GM18499 (cell line): ENCODE measurements around the gene PHB1.

ENCODE experiments used
- ATAC-seq: cut with Tn5 transposase; IDR thresholded peaks from one replicate; pipeline ENCODE4 v1.9.1; 2021; ENCODE audit warnings: moderate number of reproducible peaks; ENCODE audit not compliant: insufficient read depth, unreplicated experiment

PHB1 gene

DNA sequence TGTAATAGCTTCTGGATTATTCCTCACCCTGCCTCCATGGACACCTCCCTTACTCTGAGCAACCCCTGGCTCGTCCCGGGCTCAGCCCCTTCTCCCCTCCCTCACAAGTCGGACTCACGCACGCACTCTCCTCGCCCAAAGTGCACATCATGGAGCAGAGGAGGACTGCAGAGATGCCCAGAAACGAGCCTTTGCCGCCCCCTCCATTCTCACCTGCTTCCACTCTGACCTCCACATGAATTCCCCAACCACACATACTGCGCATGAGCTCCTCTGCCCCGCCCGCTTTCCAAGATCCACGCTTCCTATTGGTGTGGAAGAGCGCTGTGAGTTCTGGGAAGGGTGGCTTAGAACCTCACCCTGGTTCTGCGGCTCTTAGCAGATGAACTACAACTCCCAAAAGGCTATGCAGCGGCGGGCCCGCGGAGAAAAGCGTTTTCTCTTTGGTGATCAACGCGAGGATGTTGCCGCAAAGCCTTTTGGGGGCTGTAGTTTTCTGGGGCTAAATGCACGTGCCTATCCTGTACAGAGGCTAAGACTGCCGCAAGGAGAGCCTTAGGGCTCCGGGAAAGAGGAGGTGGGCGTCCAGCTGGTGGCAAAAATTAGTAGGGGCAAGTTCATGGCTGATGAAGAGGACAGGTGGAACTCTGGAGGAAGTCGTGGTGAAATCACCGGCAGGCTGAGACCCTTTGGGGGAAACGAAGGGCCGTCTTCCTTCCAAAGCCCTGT is at the start of gene PHB1:
Gene PHB1 (minus strand): TSS at position 261 of the 729 bp plus-strand sequence. CDS start 1,618 bp downstream, outside the sequence.
- peak; percentile 89 for ATAC-seq

DNA sequence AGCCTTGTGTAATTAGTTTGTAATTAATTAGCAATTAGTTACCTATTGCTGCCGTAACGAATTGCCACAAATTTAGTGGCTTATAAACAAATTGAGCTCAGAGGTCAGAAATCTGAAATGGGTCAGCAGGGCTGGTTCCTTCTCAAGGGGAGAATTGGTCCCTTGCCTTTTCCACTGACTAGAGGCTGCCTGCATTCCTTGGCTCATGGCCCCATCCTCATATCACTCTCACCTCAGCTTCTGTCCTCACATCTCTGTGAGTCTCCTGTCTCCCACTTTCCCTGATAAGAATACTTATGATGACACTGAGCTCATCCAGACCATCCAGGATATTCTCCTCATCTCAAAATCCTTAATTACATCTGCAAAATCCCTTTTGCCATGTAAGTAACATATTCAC is 49.4 kb upstream of the PHB1 start:
- ATAC-seq = no peak

DNA sequence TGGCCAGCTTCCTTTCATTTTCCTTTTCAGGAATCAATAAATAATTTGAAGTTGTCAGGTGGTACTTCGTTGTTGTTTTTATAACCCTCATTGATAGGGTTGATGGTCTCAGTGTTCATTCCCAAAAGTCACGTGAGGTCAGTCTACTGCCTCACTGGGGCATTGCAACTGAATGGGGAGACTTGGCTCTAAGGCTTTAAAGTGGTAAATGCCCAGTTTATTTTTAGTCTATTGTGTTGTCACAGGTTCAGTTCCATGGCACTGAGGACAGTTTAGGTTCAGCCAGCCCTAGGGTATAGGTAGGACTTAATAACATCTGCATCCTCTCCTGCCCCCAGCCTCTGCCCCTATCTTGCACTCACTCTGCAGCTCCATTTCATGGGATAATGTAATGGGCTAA is 46.9 kb upstream of the PHB1 start:
- ATAC-seq = no peak

GRCh38 chr17:49460401-49460800 is 45.7 kb upstream of the PHB1 start:
- ATAC-seq = no peak

DNA sequence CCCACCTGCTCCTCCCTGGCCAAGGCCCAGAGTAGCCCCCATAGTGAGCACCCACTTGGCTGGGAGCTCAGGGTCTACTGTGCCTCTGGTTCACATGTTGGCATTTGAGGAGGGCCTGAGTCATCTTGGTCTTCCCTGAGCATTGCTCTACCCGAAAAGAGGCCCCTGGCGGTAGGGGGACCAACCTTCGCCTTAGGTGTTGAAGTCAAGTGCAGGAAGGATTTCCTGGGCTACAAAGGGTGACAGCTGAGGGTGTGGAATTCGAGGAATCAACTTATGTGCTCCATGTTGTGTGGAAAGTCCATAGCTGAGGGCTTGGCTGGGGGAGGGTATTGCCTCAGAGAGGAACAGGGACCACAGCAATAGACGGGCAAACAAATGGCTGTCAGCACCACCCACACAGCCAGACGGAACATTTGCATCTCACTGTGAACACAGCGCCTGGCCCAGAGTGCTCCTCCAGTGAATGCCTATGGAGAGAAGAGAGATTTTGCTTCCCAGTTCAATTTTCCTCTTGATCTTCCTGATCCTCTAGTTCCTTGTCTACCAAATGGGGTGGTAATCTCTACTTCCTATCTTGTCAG is 44.8 kb upstream of the PHB1 start:
- ATAC-seq = no peak

GRCh38 chr17:49457564-49458535 is 43.2 kb upstream of the PHB1 start:
- no peak for ATAC-seq

- no peak for ATAC-seq
Observed at GRCh38 chr17:49456183-49456965, 41.7 kb upstream of the PHB1 start.

GRCh38 chr17:49455272-49455861 is 40.7 kb upstream of the PHB1 start:
- no peak for ATAC-seq

DNA sequence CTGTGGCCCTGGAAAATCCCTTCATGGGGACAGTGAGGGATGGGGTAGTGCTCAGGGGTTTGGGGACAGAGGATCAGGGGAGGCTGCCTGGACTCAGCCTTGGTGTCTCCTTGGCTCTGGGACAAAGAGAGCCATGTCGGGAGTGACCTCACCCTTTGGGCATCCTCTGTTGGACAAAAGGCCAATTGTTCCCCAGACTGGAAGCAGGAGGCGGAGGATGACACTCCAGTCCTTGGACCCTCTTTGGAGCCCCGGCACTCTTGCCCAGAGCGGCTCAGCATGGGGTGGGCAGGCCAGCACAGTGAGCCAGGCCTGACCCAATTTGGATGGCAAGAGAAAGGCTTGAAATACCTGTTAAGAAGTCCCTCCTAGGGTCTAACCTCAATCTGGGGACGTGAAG is 39.4 kb upstream of the PHB1 start:
- ATAC-seq = no peak

GRCh38 chr17:49452661-49453060 is 38.0 kb upstream of the PHB1 start:
- no peak for ATAC-seq

- ATAC-seq = no peak
Observed at GRCh38 chr17:49452201-49452600, 37.5 kb upstream of the PHB1 start.

DNA sequence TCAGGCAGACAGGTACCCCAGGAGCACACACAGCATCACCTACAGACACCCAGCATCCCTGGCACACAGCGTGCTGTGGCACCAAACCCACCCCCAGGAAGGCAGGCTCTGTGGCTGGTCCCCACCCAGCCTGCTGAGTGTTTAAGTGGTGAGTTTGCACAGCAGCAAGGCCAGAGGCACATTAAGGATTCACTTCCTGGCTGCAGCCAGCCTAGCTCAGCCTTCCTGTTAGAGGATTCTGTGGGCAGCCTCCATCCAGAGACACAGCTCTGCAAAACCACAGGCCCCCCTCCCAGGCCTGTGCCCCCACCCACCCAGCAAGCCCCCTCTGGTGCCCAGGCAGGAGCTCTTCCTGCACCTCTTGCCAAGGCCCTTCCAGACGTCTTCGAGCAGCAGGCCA is 36.1 kb upstream of the PHB1 start:
- no peak for ATAC-seq

- no peak for ATAC-seq
Observed at GRCh38 chr17:49450181-49450580, 35.5 kb upstream of the PHB1 start.

- ATAC-seq = no peak
Observed at GRCh38 chr17:49447628-49448302, 33.1 kb upstream of the PHB1 start.

DNA sequence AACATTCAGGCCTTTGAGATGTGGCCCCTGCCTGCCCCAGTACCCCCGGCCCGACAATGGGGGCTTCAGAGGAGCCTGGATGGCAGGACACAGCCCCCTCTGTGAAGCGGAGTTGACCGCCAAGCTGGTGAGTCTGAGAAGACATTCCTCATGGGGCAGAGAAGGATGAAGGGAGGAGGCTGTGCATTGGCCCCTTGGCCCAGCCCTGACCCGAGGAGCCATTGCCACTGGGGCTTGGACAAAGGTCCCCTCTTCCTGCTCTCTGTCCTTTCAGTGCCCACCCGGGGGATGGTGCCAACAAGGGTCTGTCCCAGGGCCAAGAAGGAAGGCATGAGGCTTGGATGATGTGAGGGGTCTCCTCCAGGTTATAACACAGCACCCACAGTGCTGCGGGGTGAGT is 30.9 kb upstream of the PHB1 start:
- no peak for ATAC-seq

- ATAC-seq = no peak
Observed at GRCh38 chr17:49444384-49444783, 29.7 kb upstream of the PHB1 start.

DNA sequence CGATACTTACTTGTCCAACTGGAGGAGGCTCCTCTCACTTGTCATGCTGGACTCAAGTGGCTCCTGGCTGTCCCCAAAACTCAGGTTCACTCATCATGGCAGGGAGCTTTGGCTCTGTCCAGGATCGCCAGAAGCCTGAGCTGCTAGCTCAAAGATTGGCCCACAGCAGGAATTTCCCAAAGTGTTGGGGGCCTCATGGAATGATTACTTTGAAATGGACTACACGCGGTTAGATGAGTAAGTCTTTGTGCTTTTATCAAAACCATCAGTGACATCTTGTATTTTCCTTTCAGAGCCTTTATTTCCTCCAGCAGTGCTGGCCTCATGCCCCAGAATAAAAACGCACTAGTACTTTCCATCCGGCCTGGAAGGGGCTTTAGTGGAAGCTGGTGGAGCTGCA is 29.2 kb upstream of the PHB1 start:
- ATAC-seq = no peak

DNA sequence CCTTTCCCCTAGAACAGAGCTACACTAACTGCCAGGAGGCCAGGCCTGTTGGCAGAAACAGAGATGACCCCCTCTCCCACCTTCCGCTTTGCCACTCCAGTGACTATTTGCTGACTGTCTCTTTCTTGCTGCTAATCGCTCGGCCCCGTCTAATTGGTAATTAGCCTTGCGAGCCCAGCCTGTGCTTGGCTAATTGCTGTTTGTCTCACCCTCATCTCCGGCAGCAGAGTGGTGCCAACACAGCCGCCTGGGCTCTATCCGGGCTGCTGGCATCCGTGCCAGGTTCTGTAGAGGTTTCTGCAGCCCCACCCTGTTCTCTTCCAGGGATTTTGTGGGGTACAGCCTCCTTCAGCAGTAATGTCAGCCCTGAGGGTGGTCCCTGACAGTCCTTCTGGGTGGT is 27.4 kb upstream of the PHB1 start:
- ATAC-seq = no peak

DNA sequence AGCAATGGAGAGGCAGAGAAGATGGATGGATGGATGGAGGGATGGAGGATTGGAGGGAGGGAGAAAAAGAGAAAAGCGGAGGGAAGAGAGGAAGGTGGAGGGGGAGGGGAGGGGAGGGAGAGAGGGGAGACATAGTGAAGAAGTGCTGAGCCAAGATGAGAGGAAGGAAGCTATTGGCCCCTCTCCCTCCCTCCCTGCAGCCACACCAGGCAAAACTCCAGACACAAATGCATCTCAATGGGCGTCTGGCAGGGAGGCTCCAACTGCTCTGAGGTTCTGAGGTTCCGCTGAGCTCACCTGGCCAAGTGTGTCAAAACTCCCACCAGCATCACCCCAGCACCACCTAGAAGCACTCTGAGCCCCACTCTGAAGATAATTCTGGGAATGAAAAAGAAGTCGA is 26.9 kb upstream of the PHB1 start:
- no peak for ATAC-seq
